ENCODE results near the gene PGK2.

GRCh38 chr6:49775043-49775442 lies 12.0 kb downstream of the PGK2 start:
- TF ChIP-seq MAX (IDR thresholded peaks at IDR 0.05) = no peak
- no peak for TF ChIP-seq CREB1 (IDR thresholded peaks at IDR 0.05)
- no peak for TF ChIP-seq SP1 (IDR thresholded peaks at IDR 0.05; ENCODE audit: low read depth, low read length)
- TF ChIP-seq CTCF (IDR thresholded peaks at IDR 0.05; ENCODE audit: control extremely low read depth in 1 of 3, insufficient read depth in 1 of 3, low read depth in 1 of 3, low read length in 3 of 3) = no peak
- TF ChIP-seq TAF7 (optimal IDR thresholded peaks at IDR 0.05; ENCODE audit: borderline replicate concordance, low read depth, low read length) = no peak
- TF ChIP-seq POLR2A (IDR thresholded peaks at IDR 0.05; ENCODE audit: control extremely low read depth in 1 of 2, low read depth in 2 of 2, low read length in 2 of 2) = no peak
- TF ChIP-seq EP300 (IDR thresholded peaks at IDR 0.05; ENCODE audit: borderline replicate concordance in 1 of 2, low read depth in 2 of 2, low read length in 2 of 2) = no peak
- no peak for TF ChIP-seq EZH2 (IDR thresholded peaks at IDR 0.05; ENCODE audit: low read depth, low read length, severe bottlenecking)
- no peak for TF ChIP-seq CHD2 (IDR thresholded peaks at IDR 0.05; ENCODE audit: low read length)
- TF ChIP-seq ATF3 (IDR thresholded peaks at IDR 0.05; ENCODE audit: insufficient read depth, low read depth, low read length) = no peak
- no peak for TF ChIP-seq SP4 (IDR thresholded peaks at IDR 0.05; ENCODE audit: low read length)
- TF ChIP-seq POLR2AphosphoS5 (IDR thresholded peaks at IDR 0.05; ENCODE audit: low read depth, low read length) = no peak
- TF ChIP-seq TEAD4 (IDR thresholded peaks at IDR 0.05; ENCODE audit: low read depth, low read length) = no peak
- no peak for TF ChIP-seq SP2 (IDR thresholded peaks at IDR 0.05; ENCODE audit: low read length)

All from H1 (cell line).